A549 (cell line): ENCODE measurements around the gene EPB42. TPM values are rescaled to one million over a fixed set of nuclear protein-coding genes. Genes with fewer than 3 reads are reported as not detected.

ENCODE experiments used
- ATAC-seq, 2 experiments: fragments of 200-7000 bp in 1 of 2; fragments of >200 bp in 1 of 2; cut with Nextera tagmentation in 1 of 2; cut with Tn5 transposase in 1 of 2; 3 replicates each; pipeline versions ENCODE4 v1.8.0 to v1.9.1; 2018 to 2020; ENCODE audit warnings: mild to moderate bottlenecking in 1 of 2, moderate library complexity in 1 of 2
- CTCF ChIA-PET: fragments of 300-600 bp; sonication (Branson Sonifier 250); formaldehyde crosslinking; extraction: SDS; loops from one replicate; lab custom pipeline; 2021; ENCODE audit warnings: antibody characterized with exemption, inconsistent platforms; lab: Yijun Ruan, JAX
- POLR2A ChIA-PET: fragments of 350-600 bp; formaldehyde crosslinking; extraction: SDS; loops from one replicate; lab custom pipeline; 2021; ENCODE audit warnings: antibody characterized with exemption, inconsistent platforms; lab: Yijun Ruan, JAX
- DNase-seq, 2 experiments: peaks; one replicate each; pipeline versions ENCODE4 v3.0.0 to v3.0.0-alpha.2; 2011 to 2016; ENCODE audit warnings: low read depth in 1 of 2, low spot score in 1 of 2
- FAIRE-seq: peaks from 2 replicates; lab custom pipeline; 2011; peaks lifted over from hg19 to GRCh38; lab: Jason Lieb, UNC
- H3K27ac ChIP-seq, 2 experiments: fragments of >200 bp; sonication (Bioruptor Twin); formaldehyde crosslinking; 3 replicates each; pipeline ENCODE4 v1.5.1; 2016 to 2017
- H3K4me1 ChIP-seq: fragments of >200 bp; sonication (Bioruptor Twin); formaldehyde crosslinking; 3 replicates; pipeline ENCODE4 v1.6.1; 2016
- H3K4me2 ChIP-seq: fragments of >200 bp; sonication (Bioruptor Twin); formaldehyde crosslinking; 3 replicates; pipeline ENCODE4 v1.6.1; 2016
- H3K4me3 ChIP-seq: fragments of >200 bp; sonication (Bioruptor Twin); formaldehyde crosslinking; 3 replicates; pipeline ENCODE4 v1.5.1; 2016
- H3K9me3 ChIP-seq: fragments of >200 bp; sonication (Bioruptor Twin); formaldehyde crosslinking; 3 replicates; pipeline ENCODE4 v1.6.1; 2016
- EP300 ChIP-seq, 2 experiments: fragments of >200 bp; sonication (Bioruptor Twin); formaldehyde crosslinking; IDR thresholded peaks; 2 replicates in 1 of 2; 3 replicates in 1 of 2; pipeline ENCODE4 v1.6.1; 2016 to 2017
- FOSB ChIP-seq: fragments of 250-450 bp; sonication (Bioruptor Pico); IDR thresholded peaks from 2 replicates; pipeline ENCODE4 v1.5.0; 2020; ENCODE audit warnings: mild to moderate bottlenecking, moderate library complexity
- HOXA7 ChIP-seq: fragments of 250-450 bp; sonication (Bioruptor Pico); IDR thresholded peaks from 2 replicates; pipeline ENCODE4 v1.5.0; 2020; ENCODE audit warnings: mild to moderate bottlenecking, moderate library complexity
- KDM5A ChIP-seq: fragments of 200-600 bp; sonication (generic); IDR thresholded peaks from 2 replicates; pipeline ENCODE4 v1.6.1; 2016; ENCODE audit warnings: antibody characterized with exemption, mild to moderate bottlenecking
- MYC ChIP-seq: IDR thresholded peaks from 2 replicates; pipeline ENCODE4 v1.6.1; 2012; ENCODE audit warnings: mild to moderate bottlenecking, inconsistent platforms, low read length, improper control_type of control experiment, borderline replicate concordance
- NFE2L2 ChIP-seq: fragments of 150-350 bp; conservative IDR thresholded peaks from 2 replicates; pipeline ENCODE4 v1.6.1; 2014; ENCODE audit warnings: low read length
- NR3C1 ChIP-seq: fragments of >200 bp; sonication (Bioruptor Twin); formaldehyde crosslinking; IDR thresholded peaks from 3 replicates; pipeline ENCODE4 v1.6.1; 2017
- TFCP2L1 ChIP-seq: fragments of 250-450 bp; sonication (Bioruptor Pico); IDR thresholded peaks from 2 replicates; pipeline ENCODE4 v1.5.0; 2021; ENCODE audit warnings: mild to moderate bottlenecking
- ZNF302 ChIP-seq: fragments of 250-450 bp; sonication (Bioruptor Pico); IDR thresholded peaks from 2 replicates; pipeline ENCODE4 v1.9.0; 2021; ENCODE audit warnings: inconsistent platforms, mild to moderate bottlenecking, moderate library complexity
- WGBS: methylation state at CpG from one replicate; pipeline ENCODE4 v1.1.6; 2017; ENCODE audit errors: missing lambda C conversion rate; 5-methylcytosine and 5-hydroxymethylcytosine counted together
- polyA plus RNA-seq, 4 experiments: library from polyadenylated mRNA; depleted of rRNA in 3 of 4; stranded (reverse); fragments of >200 nt; fragmentation: RNase III in 1 of 4; extraction: RNeasy Plus Mini Kit Qiagen cat#74134 plus additional on column Dnase treatment in 1 of 4; gene quantifications; 2 replicates in 3 of 4; 3 replicates in 1 of 4; pipeline ENCODE4 v1.2.3, GENCODE V29; 2011 to 2017
- TF ChIP-seq, protein P1 (sequence below): fragments of 450-650 bp; IDR thresholded peaks from 2 replicates; pipeline ENCODE4 v1.6.1; 2014; ENCODE audit warnings: antibody characterized with exemption
- TF ChIP-seq, protein P2 (sequence below): fragments of 250-450 bp; sonication (Bioruptor Pico); IDR thresholded peaks from 2 replicates; pipeline ENCODE4 v1.5.0; 2021; ENCODE audit warnings: mild to moderate bottlenecking, moderate library complexity, borderline replicate concordance
- TF ChIP-seq, protein P3 (sequence below): fragments of >200 bp; sonication (Bioruptor Twin); formaldehyde crosslinking; IDR thresholded peaks from 3 replicates; pipeline ENCODE4 v1.5.1; 2016
- TF ChIP-seq, protein P4 (sequence below): fragments of 250-450 bp; sonication (Bioruptor Pico); IDR thresholded peaks from 2 replicates; pipeline ENCODE4 v1.5.0; 2020; ENCODE audit warnings: low read depth, mild to moderate bottlenecking, moderate library complexity
- TF ChIP-seq, protein P5 (sequence below): fragments of 150-350 bp; IDR thresholded peaks from 2 replicates; pipeline ENCODE4 v1.6.1; 2014; ENCODE audit warnings: low read depth, mild to moderate bottlenecking, low read length

The EPB42 gene
- polyA plus RNA-seq, 2 of the 4 experiments (the other 2 are of a cell fraction) = not detected

DNA sequence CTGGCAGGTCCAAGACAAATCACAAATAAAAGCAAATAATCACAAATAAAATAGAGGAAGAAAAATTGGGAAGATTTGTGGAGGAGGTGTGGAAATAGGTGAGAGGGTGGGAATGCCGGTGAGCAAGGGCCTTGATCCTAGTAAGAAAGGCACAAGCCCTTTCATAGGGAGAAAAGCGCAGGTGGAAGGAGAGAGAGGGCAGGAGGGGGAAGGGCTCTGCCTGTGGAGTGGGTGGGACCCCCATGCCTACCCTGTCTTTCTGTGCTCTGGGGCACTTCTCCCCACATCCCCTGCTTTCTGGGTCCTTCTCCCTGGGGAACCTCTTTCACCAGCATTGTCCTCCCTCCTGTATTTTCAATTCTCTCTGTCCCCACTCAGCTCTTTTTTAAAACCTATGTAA is 46.6 kb upstream of the EPB42 start:
- 83% methylated on average over 2 of the region's 2 CpGs for WGBS
- H3K4me1 ChIP-seq = no peaks in the 10 kb centered on the region
- H3K27ac ChIP-seq = no peak overlapping the region
- no peak for ATAC-seq
- no peak for FAIRE-seq
- H3K4me3 ChIP-seq = no peak overlapping the region
- TF ChIP-seq EP300 (IDR thresholded peaks at IDR 0.05) = no peak
- TF ChIP-seq MYC = no peak
- H3K9me3 ChIP-seq = no peaks in the 10 kb centered on the region; the same call in 1 of the 3 replicates
- ChIA-PET POLR2A (no interaction called here), CTCF (interaction anchor here (2.4 to 2.6 kb wide), 2 partner anchors 9 to 42 kb away, joined by 9 to 10 read pairs; no protein-coding TSS in a partner anchor)
- no peak overlapping the region for H3K4me2 ChIP-seq
- DNase-seq = no peak

DNA sequence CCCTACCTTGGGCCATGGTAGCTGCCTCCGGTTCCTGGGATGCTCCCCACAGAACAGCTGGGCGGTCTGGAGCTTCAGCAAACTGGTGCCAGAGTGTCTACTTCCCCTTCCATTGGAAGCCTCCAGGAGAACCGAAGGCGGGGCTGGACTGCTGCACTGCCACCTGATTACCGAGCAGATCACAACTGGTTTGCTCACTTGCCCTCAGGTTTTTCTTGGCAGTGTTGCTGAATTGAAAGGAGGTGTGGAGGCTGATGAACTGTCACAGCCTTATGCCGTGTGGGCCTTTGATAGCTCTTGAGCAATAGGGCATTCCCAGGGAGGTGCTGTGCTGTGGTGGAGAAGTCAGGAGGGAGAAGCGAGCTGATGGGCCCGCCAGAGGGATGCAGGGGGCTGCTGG is 46.0 kb upstream of the EPB42 start, which contains the start of gene TGM5:
Gene TGM5, minus strand, starts transcription at position 95 of the 400 bp plus-strand sequence. Its CDS starts 79 bp downstream, at position 16.
- no peak for DNase-seq
- TF ChIP-seq, protein P1, sequence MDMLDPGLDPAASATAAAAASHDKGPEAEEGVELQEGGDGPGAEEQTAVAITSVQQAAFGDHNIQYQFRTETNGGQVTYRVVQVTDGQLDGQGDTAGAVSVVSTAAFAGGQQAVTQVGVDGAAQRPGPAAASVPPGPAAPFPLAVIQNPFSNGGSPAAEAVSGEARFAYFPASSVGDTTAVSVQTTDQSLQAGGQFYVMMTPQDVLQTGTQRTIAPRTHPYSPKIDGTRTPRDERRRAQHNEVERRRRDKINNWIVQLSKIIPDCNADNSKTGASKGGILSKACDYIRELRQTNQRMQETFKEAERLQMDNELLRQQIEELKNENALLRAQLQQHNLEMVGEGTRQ = no peak
- TF ChIP-seq KDM5A = no peak
- no peak for TF ChIP-seq HOXA7
- no peak for FAIRE-seq
- Histone ChIP-seq H3K4me2 (no peak within 1 kb of the TSS), H3K4me1 (no peaks in the 10 kb centered on the region), H3K27ac (no peak within 1 kb of the TSS), H3K4me3 (no peak within 1 kb of the TSS), H3K9me3 (no peaks in the 10 kb centered on the region; the same call in 2 of the 3 replicates)
- ATAC-seq = no peak
- CTCF ChIA-PET = interaction anchor here (1.3 to 2.6 kb wide), 4 partner anchors 9 to 41 kb away, joined by 4 to 10 read pairs (median 8); no protein-coding TSS in a partner anchor
- POLR2A ChIA-PET = no interaction called here
- 50% methylated on average over 6 of the region's 8 CpGs for WGBS

DNA sequence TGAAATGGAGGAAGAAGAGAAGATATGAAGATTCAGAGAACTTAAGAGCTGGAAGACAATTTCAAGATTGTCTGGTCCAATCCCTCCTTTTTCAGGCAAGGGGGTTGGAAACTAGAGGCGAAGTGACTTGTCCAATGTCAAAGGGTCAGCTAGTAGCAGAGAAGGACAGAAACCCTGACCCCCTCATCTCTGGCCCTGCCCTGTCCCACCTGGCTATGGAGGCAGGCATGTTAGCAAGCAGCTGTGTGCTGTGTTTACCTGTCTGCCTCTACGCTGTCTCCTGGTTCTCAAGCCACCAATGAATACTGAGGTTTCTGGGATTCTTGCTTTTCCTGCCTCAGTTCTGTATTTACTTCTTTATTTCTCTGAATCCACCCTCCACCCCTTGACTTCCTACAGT is 45.6 kb upstream of the EPB42 start:
- ATAC-seq = no peak
- POLR2A ChIA-PET = no interaction called here
- H3K4me3 ChIP-seq = no peak overlapping the region

DNA sequence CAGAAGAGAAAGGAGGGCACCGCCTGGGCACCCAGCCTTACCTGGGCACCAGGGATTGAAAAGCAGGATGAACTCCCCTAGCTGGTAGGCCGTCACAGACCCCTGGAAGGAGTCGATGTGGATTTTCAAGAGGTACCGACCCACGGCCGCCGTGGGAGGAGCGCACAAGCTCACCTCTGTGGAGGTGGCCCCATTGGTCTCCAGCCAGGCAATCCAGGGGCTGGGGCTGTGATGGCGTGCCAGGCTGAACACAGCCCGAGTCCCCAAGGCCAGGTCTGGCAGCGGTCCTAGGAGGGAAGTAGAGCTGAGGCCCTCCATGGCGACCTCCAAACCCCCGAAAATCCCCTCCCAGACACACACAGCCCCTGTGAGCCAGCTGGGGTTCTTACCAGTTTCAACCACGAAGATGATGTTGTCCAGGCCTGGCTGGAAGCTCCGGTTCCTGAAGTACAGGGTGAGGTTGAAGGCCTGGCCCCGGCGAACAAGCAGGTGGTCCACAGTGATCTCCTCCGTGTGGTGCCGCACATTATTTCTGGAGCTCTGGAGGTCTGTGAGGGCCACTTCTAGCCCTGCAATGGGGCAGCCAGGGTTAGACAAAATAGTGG is 39.3 kb upstream of the EPB42 start:
- H3K9me3 ChIP-seq = no peaks in the 10 kb centered on the region
- no peak for FAIRE-seq
- H3K27ac ChIP-seq = no peak overlapping the region
- ChIA-PET CTCF (interaction anchor here (0.6 kb wide), 1 partner anchor 38 kb away, joined by 3 read pairs; no protein-coding TSS in a partner anchor), POLR2A (no interaction called here)
- no peak for ATAC-seq
- no peaks in the 10 kb centered on the region for H3K4me1 ChIP-seq
- no peak overlapping the region for H3K4me2 ChIP-seq
- WGBS = 90% methylated on average over 7 of the region's 19 CpGs
- DNase-seq = no peak
- TF ChIP-seq, protein P2, sequence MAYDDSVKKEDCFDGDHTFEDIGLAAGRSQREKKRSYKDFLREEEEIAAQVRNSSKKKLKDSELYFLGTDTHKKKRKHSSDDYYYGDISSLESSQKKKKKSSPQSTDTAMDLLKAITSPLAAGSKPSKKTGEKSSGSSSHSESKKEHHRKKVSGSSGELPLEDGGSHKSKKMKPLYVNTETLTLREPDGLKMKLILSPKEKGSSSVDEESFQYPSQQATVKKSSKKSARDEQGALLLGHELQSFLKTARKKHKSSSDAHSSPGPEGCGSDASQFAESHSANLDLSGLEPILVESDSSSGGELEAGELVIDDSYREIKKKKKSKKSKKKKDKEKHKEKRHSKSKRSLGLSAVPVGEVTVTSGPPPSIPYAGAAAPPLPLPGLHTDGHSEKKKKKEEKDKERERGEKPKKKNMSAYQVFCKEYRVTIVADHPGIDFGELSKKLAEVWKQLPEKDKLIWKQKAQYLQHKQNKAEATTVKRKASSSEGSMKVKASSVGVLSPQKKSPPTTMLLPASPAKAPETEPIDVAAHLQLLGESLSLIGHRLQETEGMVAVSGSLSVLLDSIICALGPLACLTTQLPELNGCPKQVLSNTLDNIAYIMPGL = no peak
- no peak for TF ChIP-seq TFCP2L1 (CRISPR knock-in tag)
- TF ChIP-seq, protein P3, sequence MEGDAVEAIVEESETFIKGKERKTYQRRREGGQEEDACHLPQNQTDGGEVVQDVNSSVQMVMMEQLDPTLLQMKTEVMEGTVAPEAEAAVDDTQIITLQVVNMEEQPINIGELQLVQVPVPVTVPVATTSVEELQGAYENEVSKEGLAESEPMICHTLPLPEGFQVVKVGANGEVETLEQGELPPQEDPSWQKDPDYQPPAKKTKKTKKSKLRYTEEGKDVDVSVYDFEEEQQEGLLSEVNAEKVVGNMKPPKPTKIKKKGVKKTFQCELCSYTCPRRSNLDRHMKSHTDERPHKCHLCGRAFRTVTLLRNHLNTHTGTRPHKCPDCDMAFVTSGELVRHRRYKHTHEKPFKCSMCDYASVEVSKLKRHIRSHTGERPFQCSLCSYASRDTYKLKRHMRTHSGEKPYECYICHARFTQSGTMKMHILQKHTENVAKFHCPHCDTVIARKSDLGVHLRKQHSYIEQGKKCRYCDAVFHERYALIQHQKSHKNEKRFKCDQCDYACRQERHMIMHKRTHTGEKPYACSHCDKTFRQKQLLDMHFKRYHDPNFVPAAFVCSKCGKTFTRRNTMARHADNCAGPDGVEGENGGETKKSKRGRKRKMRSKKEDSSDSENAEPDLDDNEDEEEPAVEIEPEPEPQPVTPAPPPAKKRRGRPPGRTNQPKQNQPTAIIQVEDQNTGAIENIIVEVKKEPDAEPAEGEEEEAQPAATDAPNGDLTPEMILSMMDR = no peak
- H3K4me3 ChIP-seq = no peak overlapping the region

More for the DNA sequence above, 45.6 kb upstream of the EPB42 start:
- FAIRE-seq (no peak), DNase-seq (no peak)
- WGBS = 47% methylated on average over 2 of the region's 2 CpGs
- Histone ChIP-seq H3K4me1 (no peaks in the 10 kb centered on the region), H3K4me2 (no peak overlapping the region), H3K9me3 (no peaks in the 10 kb centered on the region), H3K27ac (no peak overlapping the region)
- TF ChIP-seq FOSB (CRISPR knock-in tag) (no peak), NR3C1 (no peak), NFE2L2 (no peak), ZNF302 (CRISPR knock-in tag) (no peak)
- TF ChIP-seq, protein P4, sequence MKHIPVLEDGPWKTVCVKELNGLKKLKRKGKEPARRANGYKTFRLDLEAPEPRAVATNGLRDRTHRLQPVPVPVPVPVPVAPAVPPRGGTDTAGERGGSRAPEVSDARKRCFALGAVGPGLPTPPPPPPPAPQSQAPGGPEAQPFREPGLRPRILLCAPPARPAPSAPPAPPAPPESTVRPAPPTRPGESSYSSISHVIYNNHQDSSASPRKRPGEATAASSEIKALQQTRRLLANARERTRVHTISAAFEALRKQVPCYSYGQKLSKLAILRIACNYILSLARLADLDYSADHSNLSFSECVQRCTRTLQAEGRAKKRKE = no peak
- TF ChIP-seq, protein P5, sequence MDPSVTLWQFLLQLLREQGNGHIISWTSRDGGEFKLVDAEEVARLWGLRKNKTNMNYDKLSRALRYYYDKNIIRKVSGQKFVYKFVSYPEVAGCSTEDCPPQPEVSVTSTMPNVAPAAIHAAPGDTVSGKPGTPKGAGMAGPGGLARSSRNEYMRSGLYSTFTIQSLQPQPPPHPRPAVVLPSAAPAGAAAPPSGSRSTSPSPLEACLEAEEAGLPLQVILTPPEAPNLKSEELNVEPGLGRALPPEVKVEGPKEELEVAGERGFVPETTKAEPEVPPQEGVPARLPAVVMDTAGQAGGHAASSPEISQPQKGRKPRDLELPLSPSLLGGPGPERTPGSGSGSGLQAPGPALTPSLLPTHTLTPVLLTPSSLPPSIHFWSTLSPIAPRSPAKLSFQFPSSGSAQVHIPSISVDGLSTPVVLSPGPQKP = no peak
- CTCF ChIA-PET = interaction anchor here (1.3 to 2.6 kb wide), 4 partner anchors 10 to 41 kb away, joined by 4 to 10 read pairs (median 8); no protein-coding TSS in a partner anchor
